ENCODE results near the gene LPA.

DNA sequence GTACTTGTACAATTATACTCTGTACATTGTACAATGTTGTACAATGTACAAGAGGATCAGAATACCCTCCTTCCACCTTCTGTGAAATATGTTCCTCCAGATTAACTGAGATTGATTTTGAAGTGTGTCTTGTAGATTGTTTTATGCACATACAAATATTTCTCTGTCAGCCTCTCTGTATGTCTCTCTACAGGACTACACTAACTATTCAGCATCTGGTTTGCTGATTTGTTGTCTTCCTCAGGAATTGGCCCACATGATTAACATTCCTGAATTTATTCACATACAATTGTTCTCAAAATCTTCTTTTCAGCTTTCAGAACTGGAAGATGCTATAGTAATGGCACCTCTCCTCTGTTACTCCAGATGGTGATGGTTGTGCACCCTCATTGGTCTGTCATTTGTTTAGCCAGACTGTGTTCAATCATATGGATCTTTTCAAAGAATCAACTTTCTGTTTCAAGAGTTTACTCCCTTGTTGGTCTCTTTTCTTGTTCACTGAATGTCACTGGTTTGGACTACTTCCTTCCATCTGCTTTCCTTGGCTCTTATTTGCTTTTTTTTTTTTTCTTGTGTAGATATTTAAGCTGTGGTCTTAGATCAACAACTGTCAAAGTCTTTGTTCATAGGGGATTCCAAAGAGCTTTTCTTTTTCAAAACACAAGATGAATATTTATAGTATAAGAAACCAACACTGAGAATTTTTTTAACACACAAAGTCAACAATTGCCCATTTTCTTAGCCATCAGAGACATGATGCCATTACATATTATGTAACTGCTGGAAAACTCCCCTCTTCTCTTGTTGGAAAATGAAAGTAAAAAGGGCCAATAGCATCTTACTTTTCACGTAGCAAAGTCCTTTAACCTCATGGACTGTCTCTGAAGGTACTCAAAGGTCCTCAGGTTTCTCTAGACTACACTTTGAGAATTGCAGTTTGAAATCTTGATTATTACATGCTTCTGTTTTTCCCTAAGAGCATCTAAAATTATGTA, 67.9 kb downstream of the LPA start:
- no peak for TF ChIP-seq EZH2phosphoT487 (conservative IDR thresholded peaks at IDR 0.05; ENCODE audit: low read length)
- TF ChIP-seq, protein P1, sequence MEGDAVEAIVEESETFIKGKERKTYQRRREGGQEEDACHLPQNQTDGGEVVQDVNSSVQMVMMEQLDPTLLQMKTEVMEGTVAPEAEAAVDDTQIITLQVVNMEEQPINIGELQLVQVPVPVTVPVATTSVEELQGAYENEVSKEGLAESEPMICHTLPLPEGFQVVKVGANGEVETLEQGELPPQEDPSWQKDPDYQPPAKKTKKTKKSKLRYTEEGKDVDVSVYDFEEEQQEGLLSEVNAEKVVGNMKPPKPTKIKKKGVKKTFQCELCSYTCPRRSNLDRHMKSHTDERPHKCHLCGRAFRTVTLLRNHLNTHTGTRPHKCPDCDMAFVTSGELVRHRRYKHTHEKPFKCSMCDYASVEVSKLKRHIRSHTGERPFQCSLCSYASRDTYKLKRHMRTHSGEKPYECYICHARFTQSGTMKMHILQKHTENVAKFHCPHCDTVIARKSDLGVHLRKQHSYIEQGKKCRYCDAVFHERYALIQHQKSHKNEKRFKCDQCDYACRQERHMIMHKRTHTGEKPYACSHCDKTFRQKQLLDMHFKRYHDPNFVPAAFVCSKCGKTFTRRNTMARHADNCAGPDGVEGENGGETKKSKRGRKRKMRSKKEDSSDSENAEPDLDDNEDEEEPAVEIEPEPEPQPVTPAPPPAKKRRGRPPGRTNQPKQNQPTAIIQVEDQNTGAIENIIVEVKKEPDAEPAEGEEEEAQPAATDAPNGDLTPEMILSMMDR (IDR thresholded peaks at IDR 0.05; ENCODE audit: insufficient read depth, low read length, poor library complexity, severe bottlenecking) = no peak

Measured in SU-DHL-6 (cell line).